ENCODE data around the gene ERAP2.

ERAP2 gene

DNA sequence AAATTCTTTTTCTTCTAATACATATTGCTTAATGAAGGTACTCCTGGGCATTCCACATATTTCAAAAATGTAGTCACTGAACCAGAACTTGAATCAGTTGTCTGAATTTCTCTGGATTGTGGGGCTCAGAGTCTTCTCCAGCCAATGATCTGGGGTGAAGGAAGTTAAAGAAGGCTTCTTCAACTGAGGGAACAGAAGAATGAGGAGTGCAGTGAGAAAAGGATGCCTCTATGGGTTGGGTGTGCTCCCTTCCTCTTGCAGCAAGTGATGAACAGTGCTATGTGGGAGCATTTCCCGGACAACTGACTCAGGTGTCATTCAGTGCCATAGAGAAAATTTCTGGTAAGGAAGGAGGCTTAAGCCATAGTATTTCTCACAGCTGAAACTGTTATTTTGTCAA lies 67.5 kb downstream of the ERAP2 start:
- no peak overlapping the region for H3K4me2 ChIP-seq (ENCODE audit: insufficient read depth, low read length, poor library complexity, severe bottlenecking)
- WGBS, 2 donors (ENCODE audit: extremely low coverage in 2 of 2, insufficient read length in 2 of 2, insufficient replicate concordance in 1 of 2): no CpG with 5 or more reads among the region's 1 CpG
- no peak overlapping the region for H2BK12ac ChIP-seq (ENCODE audit: low read length)
- no peak overlapping the region for H3K4me3 ChIP-seq (ENCODE audit: low read length in 2 of 2)
- no peak overlapping the region for H3K9ac ChIP-seq (ENCODE audit: low read depth, low read length, poor library complexity)
- no peak overlapping the region for H3K14ac ChIP-seq (ENCODE audit: low read length)
- no peak overlapping the region for H3K18ac ChIP-seq (ENCODE audit: low read length)
- H4K8ac ChIP-seq (ENCODE audit: low read depth, low read length): no peak overlapping the region
- no peak overlapping the region for H4K91ac ChIP-seq (ENCODE audit: low read depth, low read length, poor library complexity)
- peaks cover 0 to 2% of the 10 kb centered on the region in 2 donors for H3K36me3 ChIP-seq (replicated peaks in 1 of 2; ENCODE audit: control insufficient read depth in 2 of 2, insufficient read depth in 2 of 2, low read length in 2 of 2)
- peaks cover 0 to 1% of the 10 kb centered on the region in 2 donors for H3K4me1 ChIP-seq (ENCODE audit: control insufficient read depth in 2 of 2, insufficient read depth in 1 of 2, low read depth in 1 of 2, low read length in 2 of 2)
- no peaks in the 10 kb centered on the region for H3K9me3 ChIP-seq (replicated peaks in 1 of 2; ENCODE audit: control insufficient read depth in 2 of 2, insufficient read depth in 1 of 2, low read depth in 1 of 2, low read length in 2 of 2)
- H2AFZ ChIP-seq (ENCODE audit: low read length): no peak overlapping the region
- no peak overlapping the region for H3K27ac ChIP-seq (replicated peaks; ENCODE audit: low read length)
- H2BK5ac ChIP-seq (ENCODE audit: low read length): no peak overlapping the region
- H3K23ac ChIP-seq (ENCODE audit: low read depth, low read length, poor library complexity): no peak overlapping the region
- no peak for DNase-seq (ENCODE audit: low spot score)
- no peaks in the 10 kb centered on the region for H3K79me1 ChIP-seq (ENCODE audit: low read depth, low read length)
- no peak overlapping the region for H3K4ac ChIP-seq (ENCODE audit: low read length)
- no peaks in the 10 kb centered on the region for H3K27me3 ChIP-seq (ENCODE audit: control insufficient read depth in 3 of 3, insufficient read depth in 3 of 3, low read depth in 1 of 3, low read length in 3 of 3)
- no peak overlapping the region for H2BK120ac ChIP-seq (ENCODE audit: low read depth, low read length)
- H2AK5ac ChIP-seq (ENCODE audit: low read depth, low read length): no peak overlapping the region
- no peak overlapping the region for H2BK15ac ChIP-seq (ENCODE audit: low read length)

GRCh38 chr5:96945144-96945897 lies 69.0 kb downstream of the ERAP2 start:
- no peak overlapping the region for H2BK5ac ChIP-seq (ENCODE audit: low read length)
- no peak for DNase-seq (ENCODE audit: low spot score)
- WGBS, 2 donors (ENCODE audit: extremely low coverage in 2 of 2, insufficient read length in 2 of 2, insufficient replicate concordance in 1 of 2): no CpG with 5 or more reads among the region's 5 CpGs
- peaks cover 0 to 1% of the 10 kb centered on the region in 2 donors for H3K4me1 ChIP-seq (ENCODE audit: control insufficient read depth in 2 of 2, insufficient read depth in 1 of 2, low read depth in 1 of 2, low read length in 2 of 2)
- no peak overlapping the region for H3K9ac ChIP-seq (ENCODE audit: low read depth, low read length, poor library complexity)
- no peak overlapping the region for H3K4me3 ChIP-seq (ENCODE audit: low read length in 2 of 2)
- peaks cover 0 to 2% of the 10 kb centered on the region in 2 donors for H3K36me3 ChIP-seq (replicated peaks in 1 of 2; ENCODE audit: control insufficient read depth in 2 of 2, insufficient read depth in 2 of 2, low read length in 2 of 2)
- H3K27me3 ChIP-seq (ENCODE audit: control insufficient read depth in 3 of 3, insufficient read depth in 3 of 3, low read depth in 1 of 3, low read length in 3 of 3): no peaks in the 10 kb centered on the region
- H4K91ac ChIP-seq (ENCODE audit: low read depth, low read length, poor library complexity): no peak overlapping the region
- H4K8ac ChIP-seq (ENCODE audit: low read depth, low read length): no peak overlapping the region
- no peak overlapping the region for H2BK12ac ChIP-seq (ENCODE audit: low read length)
- H3K18ac ChIP-seq (ENCODE audit: low read length): no peak overlapping the region
- no peak overlapping the region for H3K4me2 ChIP-seq (ENCODE audit: insufficient read depth, low read length, poor library complexity, severe bottlenecking)
- H3K79me1 ChIP-seq (ENCODE audit: low read depth, low read length): no peaks in the 10 kb centered on the region
- peaks cover 4 to 10% of the 10 kb centered on the region in 2 donors for H3K9me3 ChIP-seq (replicated peaks in 1 of 2; ENCODE audit: control insufficient read depth in 2 of 2, insufficient read depth in 1 of 2, low read depth in 1 of 2, low read length in 2 of 2)
- H2AFZ ChIP-seq (ENCODE audit: low read length): no peak overlapping the region
- no peak overlapping the region for H2BK120ac ChIP-seq (ENCODE audit: low read depth, low read length)
- no peak overlapping the region for H3K23ac ChIP-seq (ENCODE audit: low read depth, low read length, poor library complexity)
- no peak overlapping the region for H2AK5ac ChIP-seq (ENCODE audit: low read depth, low read length)
- H3K14ac ChIP-seq (ENCODE audit: low read length): no peak overlapping the region
- H3K4ac ChIP-seq (ENCODE audit: low read length): no peak overlapping the region
- no peak overlapping the region for H3K27ac ChIP-seq (replicated peaks; ENCODE audit: low read length)
- H2BK15ac ChIP-seq (ENCODE audit: low read length): no peak overlapping the region

DNA sequence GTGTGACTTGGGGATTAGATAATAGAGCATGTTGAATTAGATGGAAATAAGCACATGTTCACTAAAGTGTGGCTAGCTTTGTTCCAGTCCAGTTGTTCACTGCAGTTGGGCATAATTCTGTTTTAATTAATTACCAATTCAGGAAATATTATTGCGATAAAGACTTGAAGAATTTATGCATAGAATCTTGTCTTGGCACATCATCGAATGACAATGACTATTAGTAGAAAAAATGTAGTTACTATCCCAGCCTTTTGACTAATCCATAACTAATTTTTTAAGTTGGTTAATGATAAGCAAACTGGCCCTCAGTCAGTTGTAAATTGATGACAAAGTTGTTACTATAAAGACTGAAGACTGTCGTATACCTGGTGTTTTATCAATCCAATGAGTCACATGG lies 70.1 kb downstream of the ERAP2 start:
- H2BK120ac ChIP-seq (ENCODE audit: low read depth, low read length): no peak overlapping the region
- H2AK5ac ChIP-seq (ENCODE audit: low read depth, low read length): no peak overlapping the region
- H4K8ac ChIP-seq (ENCODE audit: low read depth, low read length): no peak overlapping the region
- no peaks in the 10 kb centered on the region for H3K27me3 ChIP-seq (ENCODE audit: control insufficient read depth in 3 of 3, insufficient read depth in 3 of 3, low read depth in 1 of 3, low read length in 3 of 3)
- no peak overlapping the region for H3K4me3 ChIP-seq (ENCODE audit: low read length in 2 of 2)
- H2AFZ ChIP-seq (ENCODE audit: low read length): no peak overlapping the region
- DNase-seq (ENCODE audit: low spot score): no peak
- no peak overlapping the region for H2BK12ac ChIP-seq (ENCODE audit: low read length)
- H3K9ac ChIP-seq (ENCODE audit: low read depth, low read length, poor library complexity): no peak overlapping the region
- no CpG with 5 or more reads among the region's 3 CpGs for WGBS, 2 donors (ENCODE audit: extremely low coverage in 2 of 2, insufficient read length in 2 of 2, insufficient replicate concordance in 1 of 2)
- no peak overlapping the region for H3K27ac ChIP-seq (replicated peaks; ENCODE audit: low read length)
- no peak overlapping the region for H3K4me2 ChIP-seq (ENCODE audit: insufficient read depth, low read length, poor library complexity, severe bottlenecking)
- no peak overlapping the region for H4K91ac ChIP-seq (ENCODE audit: low read depth, low read length, poor library complexity)
- H2BK5ac ChIP-seq (ENCODE audit: low read length): no peak overlapping the region
- H3K4me1 ChIP-seq (ENCODE audit: control insufficient read depth in 2 of 2, insufficient read depth in 1 of 2, low read depth in 1 of 2, low read length in 2 of 2): peaks cover 0 to 1% of the 10 kb centered on the region in 2 donors
- H3K18ac ChIP-seq (ENCODE audit: low read length): no peak overlapping the region
- no peak overlapping the region for H3K4ac ChIP-seq (ENCODE audit: low read length)
- H2BK15ac ChIP-seq (ENCODE audit: low read length): no peak overlapping the region
- H3K36me3 ChIP-seq (replicated peaks in 1 of 2; ENCODE audit: control insufficient read depth in 2 of 2, insufficient read depth in 2 of 2, low read length in 2 of 2): peaks cover 0 to 2% of the 10 kb centered on the region in 2 donors
- H3K79me1 ChIP-seq (ENCODE audit: low read depth, low read length): no peaks in the 10 kb centered on the region
- peaks cover 4 to 10% of the 10 kb centered on the region in 2 donors for H3K9me3 ChIP-seq (replicated peaks in 1 of 2; ENCODE audit: control insufficient read depth in 2 of 2, insufficient read depth in 1 of 2, low read depth in 1 of 2, low read length in 2 of 2)
- no peak overlapping the region for H3K23ac ChIP-seq (ENCODE audit: low read depth, low read length, poor library complexity)
- H3K14ac ChIP-seq (ENCODE audit: low read length): no peak overlapping the region

- Histone ChIP-seq H3K18ac (ENCODE audit: low read length) (no peak overlapping the region), H2BK12ac (ENCODE audit: low read length) (no peak overlapping the region), H2AK5ac (ENCODE audit: low read depth, low read length) (no peak overlapping the region), H2BK120ac (ENCODE audit: low read depth, low read length) (no peak overlapping the region), H2AFZ (ENCODE audit: low read length) (no peak overlapping the region), H3K27ac (replicated peaks; ENCODE audit: low read length) (no peak overlapping the region), H4K8ac (ENCODE audit: low read depth, low read length) (no peak overlapping the region), H3K4me1 (ENCODE audit: control insufficient read depth in 2 of 2, insufficient read depth in 1 of 2, low read depth in 1 of 2, low read length in 2 of 2) (peaks cover 2% of the 10 kb centered on the region in 2 donors), H3K27me3 (ENCODE audit: control insufficient read depth in 3 of 3, insufficient read depth in 3 of 3, low read depth in 1 of 3, low read length in 3 of 3) (no peaks in the 10 kb centered on the region), H3K9me3 (replicated peaks in 1 of 2; ENCODE audit: control insufficient read depth in 2 of 2, insufficient read depth in 1 of 2, low read depth in 1 of 2, low read length in 2 of 2) (peaks cover 4 to 10% of the 10 kb centered on the region in 2 donors), H2BK15ac (ENCODE audit: low read length) (no peak overlapping the region), H3K79me1 (ENCODE audit: low read depth, low read length) (no peaks in the 10 kb centered on the region), H3K9ac (ENCODE audit: low read depth, low read length, poor library complexity) (no peak overlapping the region), H3K4me3 (ENCODE audit: low read length in 2 of 2) (no peak overlapping the region), H3K14ac (ENCODE audit: low read length) (no peak overlapping the region), H4K91ac (ENCODE audit: low read depth, low read length, poor library complexity) (no peak overlapping the region), H3K4me2 (ENCODE audit: insufficient read depth, low read length, poor library complexity, severe bottlenecking) (no peak overlapping the region), H3K23ac (ENCODE audit: low read depth, low read length, poor library complexity) (no peak overlapping the region), H3K4ac (ENCODE audit: low read length) (no peak overlapping the region), H2BK5ac (ENCODE audit: low read length) (no peak overlapping the region), H3K36me3 (replicated peaks in 1 of 2; ENCODE audit: control insufficient read depth in 2 of 2, insufficient read depth in 2 of 2, low read length in 2 of 2) (no peaks in the 10 kb centered on the region)
- DNase-seq (ENCODE audit: low spot score): no peak
- WGBS, 2 donors (ENCODE audit: extremely low coverage in 2 of 2, insufficient read length in 2 of 2, insufficient replicate concordance in 1 of 2): no CpG with 5 or more reads among the region's 3 CpGs
Measured at GRCh38 chr5:96952118-96952750, 75.9 kb downstream of the ERAP2 start.
